HepG2 (cell line): ENCODE measurements around the gene P2RX1. TPM values are rescaled to one million over a fixed set of nuclear protein-coding genes. Genes with fewer than 3 reads are reported as not detected.
A peak's percentile ranks its signal among the peaks of the same experiment; 100 is the strongest.

Source experiments
- BCL6 ChIP-seq: IDR thresholded peaks from 2 replicates; pipeline ENCODE4 v1.6.1; 2016; ENCODE audit warnings: missing genetic modification reagents, missing compliant biosample characterization
- BRD4 ChIP-seq: sonication (generic); formaldehyde crosslinking; IDR thresholded peaks from 2 replicates; pipeline ENCODE4 v1.4.0; 2020; ENCODE audit warnings: missing genetic modification reagents
- CTCF ChIP-seq: sonication (generic); formaldehyde crosslinking; IDR thresholded peaks from 2 replicates; pipeline ENCODE4 v1.5.0; 2020; ENCODE audit warnings: mild to moderate bottlenecking, missing genetic modification reagents, moderate library complexity
- ERF ChIP-seq: IDR thresholded peaks from 2 replicates; pipeline ENCODE4 v1.6.1; 2018; ENCODE audit warnings: missing biosample characterization, missing genetic modification reagents
- ETS1 ChIP-seq: sonication (generic); formaldehyde crosslinking; IDR thresholded peaks from 2 replicates; pipeline ENCODE4 v1.4.0; 2020; ENCODE audit warnings: missing genetic modification reagents
- FOXK1 ChIP-seq: sonication (generic); formaldehyde crosslinking; IDR thresholded peaks from 2 replicates; pipeline ENCODE4 v1.4.0; 2020; ENCODE audit warnings: low read depth, missing genetic modification reagents, borderline replicate concordance
- FOXO1 ChIP-seq: sonication (generic); formaldehyde crosslinking; IDR thresholded peaks from 2 replicates; pipeline ENCODE4 v1.4.0; 2020; ENCODE audit warnings: missing genetic modification reagents
- LCORL ChIP-seq, 2 experiments: fragments of 450-650 bp in 1 of 2; sonication (generic) in 1 of 2; formaldehyde crosslinking in 1 of 2; IDR thresholded peaks; 2 replicates each; pipeline versions ENCODE4 v1.5.0 to v1.6.1; 2017 to 2020; ENCODE audit warnings: antibody characterized with exemption in 1 of 2, missing genetic modification reagents in 1 of 2
- MBD4 ChIP-seq: IDR thresholded peaks from 2 replicates; pipeline ENCODE4 v1.6.1; 2012; ENCODE audit warnings: low read length, inconsistent platforms, borderline replicate concordance
- MED1 ChIP-seq: sonication (generic); formaldehyde crosslinking; IDR thresholded peaks from 2 replicates; pipeline ENCODE4 v1.4.0; 2020; ENCODE audit warnings: missing genetic modification reagents
- NR1H2 ChIP-seq: sonication (generic); formaldehyde crosslinking; IDR thresholded peaks from 2 replicates; pipeline ENCODE4 v1.8.1; 2022; ENCODE audit warnings: low read depth, missing genetic modification reagents, borderline replicate concordance
- POLR2AphosphoS5 ChIP-seq: IDR thresholded peaks from 2 replicates; pipeline ENCODE4 v1.6.1; 2012; ENCODE audit warnings: low read depth, low read length
- RAD21 ChIP-seq: fragments of 450-650 bp; formaldehyde crosslinking; IDR thresholded peaks from 2 replicates; pipeline ENCODE4 v1.5.0; 2020; ENCODE audit warnings: mild to moderate bottlenecking
- RNF2 ChIP-seq: fragments of 450-650 bp; conservative IDR thresholded peaks from 2 replicates; pipeline ENCODE4 v1.6.1; 2016; ENCODE audit warnings: low read depth
- RXRA ChIP-seq: sonication (generic); formaldehyde crosslinking; IDR thresholded peaks from 2 replicates; pipeline ENCODE4 v1.5.1; 2020; ENCODE audit warnings: missing genetic modification reagents
- STAG1 ChIP-seq: sonication (generic); formaldehyde crosslinking; IDR thresholded peaks from 2 replicates; pipeline ENCODE4 v1.4.0; 2020; ENCODE audit warnings: missing genetic modification reagents
- TFAP4 ChIP-seq: sonication (generic); IDR thresholded peaks from 2 replicates; pipeline ENCODE4 v1.6.1; 2016; ENCODE audit warnings: low read depth, borderline replicate concordance
- ZNF136 ChIP-seq: sonication (generic); formaldehyde crosslinking; IDR thresholded peaks from 2 replicates; pipeline ENCODE4 v1.8.1; 2022; ENCODE audit warnings: low read depth, mild to moderate bottlenecking, moderate library complexity, missing genetic modification reagents
- ZNF547 ChIP-seq: sonication (generic); formaldehyde crosslinking; IDR thresholded peaks from 2 replicates; pipeline ENCODE4 v1.5.1; 2020; ENCODE audit warnings: mild to moderate bottlenecking, missing genetic modification reagents
- ZNF639 ChIP-seq: conservative IDR thresholded peaks from 2 replicates; pipeline ENCODE4 v1.6.1; 2018; ENCODE audit warnings: missing genetic modification reagents
- ZNF724P ChIP-seq: sonication (generic); formaldehyde crosslinking; IDR thresholded peaks from 2 replicates; pipeline ENCODE4 v1.8.0; 2022; ENCODE audit warnings: missing genetic modification reagents, borderline replicate concordance
- ZNF773 ChIP-seq: sonication (generic); formaldehyde crosslinking; IDR thresholded peaks from 2 replicates; pipeline ENCODE4 v1.4.0; 2020; ENCODE audit warnings: missing genetic modification reagents, borderline replicate concordance
- ZNF792 ChIP-seq: IDR thresholded peaks from 2 replicates; pipeline ENCODE4 v1.6.1; 2016
- ZSCAN12 ChIP-seq: sonication (generic); formaldehyde crosslinking; IDR thresholded peaks from 2 replicates; pipeline ENCODE4 v1.9.0; 2021; ENCODE audit warnings: mild to moderate bottlenecking, missing genetic modification reagents
- ZSCAN21 ChIP-seq: sonication (generic); formaldehyde crosslinking; IDR thresholded peaks from 2 replicates; pipeline ENCODE4 v1.8.0; 2022; ENCODE audit warnings: mild to moderate bottlenecking, missing genetic modification reagents, moderate library complexity, borderline replicate concordance
- polyA plus RNA-seq, 8 experiments: library from polyadenylated mRNA; depleted of rRNA in 3 of 8; stranded (reverse) in 7 of 8; unstranded in 1 of 8; fragments of >200 nt; fragmentation: Illumina TruSeq in 4 of 8; extraction: Trizol in 4 of 8; gene quantifications; 2 replicates each; pipeline versions ENCODE4 v1.2.1 to v1.2.3, GENCODE V29; 2011 to 2016; ENCODE audit warnings: low read depth in 4 of 8, missing spikeins in 1 of 8, mixed read lengths in 1 of 8; ENCODE audit not compliant: insufficient read depth in 1 of 8
- total RNA-seq, 5 experiments: library from RNA; depleted of rRNA; stranded (reverse); fragments of >200 nt; fragmentation: Illumina TruSeq; extraction: Trizol; gene quantifications; 2 replicates each; pipeline ENCODE4 v1.2.3, GENCODE V29; 2016; ENCODE audit warnings: low read depth in 1 of 5
- TF ChIP-seq, protein P1 (sequence below): IDR thresholded peaks from 2 replicates; pipeline ENCODE4 v1.6.1; 2018; ENCODE audit warnings: missing genetic modification reagents

The P2RX1 gene
- total and polyA plus RNA-seq, 2 of the 13 experiments (the other 11 are each of a cell fraction or from before 2014, with no cell fraction given) = 0.04 to 0.50 TPM

DNA sequence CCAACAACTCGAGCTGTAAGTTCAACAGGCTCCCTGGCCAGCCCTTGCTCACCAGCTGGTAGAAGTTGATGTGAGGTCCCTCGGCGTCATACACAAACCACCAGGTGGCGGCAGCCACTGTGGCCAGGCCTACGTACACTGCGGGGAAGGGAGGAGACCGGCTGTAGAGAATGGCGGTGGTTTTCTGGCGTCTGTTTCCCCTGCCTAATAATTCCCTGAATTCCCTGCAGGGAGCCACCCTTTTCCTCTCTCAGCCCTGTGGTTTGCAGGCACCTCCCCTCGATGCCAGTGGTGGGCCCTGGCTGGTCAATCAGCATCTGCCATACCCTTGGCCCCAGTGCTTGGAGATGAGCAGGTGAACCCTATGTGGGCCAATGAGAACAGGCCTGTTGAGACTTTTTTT lies 18.9 kb upstream of the P2RX1 start (continued):
- TF ChIP-seq NR1H2 (no peak), MED1 (CRISPR knock-in tag) (0 out of 2 replicates have a peak, but pooled peaks have one; percentile 20), BRD4 (no peak), ZNF639 (CRISPR knock-in tag) (no peak), RNF2 (0 out of 2 replicates have a peak, but pooled peaks have one; percentile 34), ZNF724P (CRISPR knock-in tag) (peak; percentile 35; the same call in 1 of the 2 replicates), LCORL (IDR thresholded peaks at IDR 0.05) (no peak), LCORL (CRISPR knock-in tag; IDR thresholded peaks at IDR 0.05) (0 out of 2 replicates have a peak, but pooled peaks have one; percentile 31), RAD21 (peak; percentile 89), ERF (CRISPR knock-in tag) (peak; percentile 58; the same call in 1 of the 2 replicates), ZNF547 (no peak), MBD4 (no peak), BCL6 (CRISPR knock-in tag) (peak; percentile 37; the same call in 1 of the 2 replicates), POLR2AphosphoS5 (no peak), CTCF (CRISPR knock-in tag) (peak; percentile 96), ETS1 (no peak), TFAP4 (peak; percentile 72; the same call in 1 of the 2 replicates), ZSCAN21 (CRISPR knock-in tag) (peak; percentile 24; the same call in 1 of the 2 replicates), FOXK1 (CRISPR knock-in tag) (peak; percentile 42; the same call in 1 of the 2 replicates), ZNF773 (CRISPR knock-in tag) (no peak), STAG1 (CRISPR knock-in tag) (peak; percentile 96), RXRA (peak; percentile 41; the same call in 1 of the 2 replicates), ZNF792 (CRISPR knock-in tag) (0 out of 2 replicates have a peak, but pooled peaks have one; percentile 29), ZNF136 (CRISPR knock-in tag) (no peak), ZSCAN12 (CRISPR knock-in tag) (no peak), FOXO1 (CRISPR knock-in tag) (peak; percentile 20; the same call in 1 of the 2 replicates)
- TF ChIP-seq, protein P1, sequence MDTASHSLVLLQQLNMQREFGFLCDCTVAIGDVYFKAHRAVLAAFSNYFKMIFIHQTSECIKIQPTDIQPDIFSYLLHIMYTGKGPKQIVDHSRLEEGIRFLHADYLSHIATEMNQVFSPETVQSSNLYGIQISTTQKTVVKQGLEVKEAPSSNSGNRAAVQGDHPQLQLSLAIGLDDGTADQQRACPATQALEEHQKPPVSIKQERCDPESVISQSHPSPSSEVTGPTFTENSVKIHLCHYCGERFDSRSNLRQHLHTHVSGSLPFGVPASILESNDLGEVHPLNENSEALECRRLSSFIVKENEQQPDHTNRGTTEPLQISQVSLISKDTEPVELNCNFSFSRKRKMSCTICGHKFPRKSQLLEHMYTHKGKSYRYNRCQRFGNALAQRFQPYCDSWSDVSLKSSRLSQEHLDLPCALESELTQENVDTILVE = peak; percentile 58; the same call in 1 of the 2 replicates
